Myocyte (in vitro differentiated cells): ENCODE results near the gene WNK1. TPM values are rescaled to one million over a fixed set of nuclear protein-coding genes. Genes with fewer than 3 reads are reported as not detected.
"Not testable (repeated sequence)": the region's sequence is repeated elsewhere in the genome, so short reads cannot be mapped to it uniquely, and the experiment has no call there.

Experiments used
- DNase-seq: peaks from one replicate; pipeline ENCODE4 v3.0.0-alpha.2; 2012; ENCODE audit warnings: low read depth
- total RNA-seq: library from RNA; depleted of rRNA; stranded (reverse); fragments of >200 nt; gene quantifications from 2 replicates; pipeline ENCODE4 v1.2.3, GENCODE V29; 2014

Gene WNK1
- total RNA-seq, 1 donor from 2014 or later: 104 TPM

DNA sequence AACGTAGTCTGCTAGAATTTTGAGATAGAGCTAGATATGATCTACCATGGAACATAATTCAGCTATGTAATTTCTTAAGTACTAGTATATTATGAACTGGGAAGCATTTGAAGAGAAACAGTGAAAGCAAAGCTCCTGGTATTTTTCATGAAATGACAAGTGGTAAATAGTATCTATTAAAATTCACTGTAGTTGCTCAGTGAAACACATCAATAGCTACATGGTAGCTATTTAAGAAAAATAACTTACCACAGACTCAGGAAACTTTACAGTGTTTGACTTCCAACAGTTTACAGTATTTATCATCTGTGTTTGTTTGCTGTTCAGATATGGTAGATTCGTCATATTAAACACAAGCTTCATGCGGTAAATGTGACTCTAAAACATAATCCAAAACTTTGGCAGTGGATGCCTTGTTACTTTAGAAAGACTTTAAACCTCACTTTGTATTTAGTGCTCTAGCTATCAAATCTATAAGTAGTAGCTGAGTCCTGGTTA lies 25.2 kb downstream of the WNK1 start:
- DNase-seq: no peak

DNA sequence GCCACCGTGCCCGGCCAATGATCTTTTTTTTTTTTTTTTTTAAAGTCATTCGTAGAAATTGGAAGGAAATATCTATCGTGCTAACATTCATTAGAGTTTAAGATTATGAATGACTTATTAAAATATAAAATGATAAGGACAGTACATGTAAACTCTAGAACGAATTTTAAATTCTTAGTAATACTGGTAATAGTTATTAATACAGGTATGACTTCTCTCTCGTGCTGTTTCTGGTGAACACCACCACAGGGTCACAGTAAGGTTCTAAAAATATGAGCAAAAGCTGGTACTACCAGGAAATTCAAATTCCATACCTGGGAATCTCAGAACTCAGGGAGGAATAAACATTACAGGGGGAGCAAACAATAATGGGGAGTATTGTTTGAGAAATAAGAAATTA lies 26.2 kb downstream of the WNK1 start:
- peak; percentile 10 for DNase-seq

DNA sequence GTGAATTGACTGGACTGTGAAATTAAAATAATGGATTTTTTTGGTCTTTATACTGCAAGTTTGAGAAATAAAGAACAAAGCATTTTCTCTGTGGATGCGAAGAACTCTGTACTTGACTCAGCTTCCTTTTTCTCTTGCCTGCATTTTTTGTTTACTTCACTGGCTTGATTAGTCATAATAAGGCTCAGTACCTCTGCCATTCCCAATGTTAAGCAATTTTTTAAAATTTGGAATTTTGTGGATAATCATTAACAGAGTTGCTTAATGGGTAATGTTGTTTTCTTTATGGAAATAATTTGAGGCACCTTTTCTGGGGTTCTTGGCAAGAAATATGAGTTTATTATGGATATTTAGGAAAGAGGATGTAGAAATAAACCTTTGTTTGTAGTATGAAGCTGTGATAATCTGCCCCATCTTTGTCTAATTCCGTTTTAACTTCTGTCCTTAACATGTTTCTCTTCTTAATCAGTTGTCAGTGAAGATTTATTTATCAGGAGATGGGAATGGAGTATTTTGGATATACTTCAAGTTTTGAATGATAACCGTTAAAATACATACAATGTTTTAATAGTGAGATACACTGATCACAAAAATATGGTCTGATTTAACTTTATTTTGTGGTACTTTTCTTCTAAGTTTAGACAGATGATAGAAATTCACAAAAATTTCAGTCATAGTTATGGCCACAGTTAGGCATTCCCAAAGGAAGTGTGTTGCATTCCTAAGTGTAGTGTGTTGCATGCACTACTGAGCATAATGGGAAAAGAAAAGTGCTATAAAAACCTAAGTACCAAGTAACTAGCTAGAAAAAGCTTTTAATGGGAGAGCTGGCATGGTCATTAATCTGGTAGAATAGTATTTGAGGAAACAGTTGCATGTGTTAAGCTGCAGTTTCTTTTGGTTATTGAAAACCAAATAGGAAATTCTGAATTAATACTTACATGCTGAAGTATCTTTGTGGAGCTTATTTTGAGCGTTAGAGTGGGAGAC lies 27.7 kb downstream of the WNK1 start:
- peak; percentile 43 for DNase-seq

- no peak for DNase-seq
Measured at GRCh38 chr12:780750-781379, 28.5 kb downstream of the WNK1 start.

DNA sequence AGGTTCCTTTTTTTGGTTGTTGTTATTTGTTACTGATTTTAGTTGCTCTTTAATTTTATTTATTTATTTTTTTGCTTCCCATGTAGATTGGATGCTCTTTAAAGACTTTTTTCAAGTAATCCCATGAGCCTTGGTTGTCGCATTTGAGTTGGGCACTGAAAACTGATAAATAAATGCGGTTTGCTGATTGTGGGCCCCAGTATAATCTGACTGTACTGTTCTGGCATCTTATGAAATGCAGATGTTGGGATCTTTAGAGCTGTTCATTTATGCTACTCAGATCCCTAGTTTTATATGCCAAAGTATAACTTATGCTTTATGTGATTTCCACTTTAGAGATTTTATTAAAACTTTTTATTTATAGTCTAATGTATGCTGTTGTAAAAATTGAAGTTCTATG lies 33.3 kb downstream of the WNK1 start:
- no peak for DNase-seq

- DNase-seq: no peak
Measured at GRCh38 chr12:788288-788687, 35.9 kb downstream of the WNK1 start.

DNA sequence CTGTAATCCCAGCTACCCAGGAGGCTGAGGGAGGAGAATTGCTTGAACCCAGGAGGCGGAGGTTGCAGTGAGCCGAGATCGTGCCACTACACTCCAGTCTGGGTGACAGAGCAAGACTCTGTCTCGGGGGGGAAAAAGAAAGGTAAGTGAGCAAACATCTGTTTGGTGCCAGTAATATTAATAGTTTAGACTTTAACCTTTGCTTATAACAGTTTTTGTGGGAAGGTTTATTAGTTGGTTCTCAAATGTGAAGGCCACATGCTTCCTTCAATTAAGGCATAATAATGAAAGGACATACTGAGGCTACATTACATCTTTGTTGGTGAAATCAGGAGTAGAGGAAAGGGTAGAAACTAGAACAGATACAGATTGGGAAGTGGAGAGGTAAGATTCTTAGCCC lies 36.4 kb downstream of the WNK1 start:
- not testable (repeated sequence) for DNase-seq

DNA sequence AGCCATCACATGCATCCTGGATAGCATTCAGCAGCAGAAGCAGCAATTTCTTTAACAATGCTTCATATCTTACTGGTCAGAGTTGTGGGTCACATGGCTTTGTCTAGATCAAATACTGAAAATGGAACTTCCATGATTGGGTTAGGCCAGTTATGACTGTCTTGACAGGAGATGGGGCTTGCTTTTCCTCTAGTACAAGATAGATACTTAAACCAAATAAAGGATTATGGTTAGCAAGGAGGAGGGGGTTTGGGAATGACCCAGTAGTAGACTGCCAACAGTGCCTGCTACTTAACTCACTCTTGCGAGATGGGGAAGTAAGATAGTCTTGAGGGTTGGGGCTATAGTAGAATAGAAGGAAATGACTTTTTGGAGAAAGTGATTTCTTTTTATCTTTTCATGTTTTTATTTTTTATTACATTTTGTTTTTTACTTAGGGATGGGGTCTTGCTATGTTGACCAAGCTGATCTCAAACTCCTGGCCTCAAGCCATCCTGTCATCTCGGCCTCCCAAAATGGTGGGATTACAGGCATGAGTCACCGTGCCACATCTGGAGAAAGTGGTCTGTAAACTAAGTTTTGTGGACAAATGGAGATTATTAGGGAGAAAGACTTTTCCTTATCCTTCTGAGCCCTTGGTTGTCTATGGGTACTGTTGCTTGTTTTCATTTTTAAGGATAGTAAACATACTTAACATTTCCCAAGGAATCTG lies 37.6 kb downstream of the WNK1 start:
- DNase-seq: no peak

DNA sequence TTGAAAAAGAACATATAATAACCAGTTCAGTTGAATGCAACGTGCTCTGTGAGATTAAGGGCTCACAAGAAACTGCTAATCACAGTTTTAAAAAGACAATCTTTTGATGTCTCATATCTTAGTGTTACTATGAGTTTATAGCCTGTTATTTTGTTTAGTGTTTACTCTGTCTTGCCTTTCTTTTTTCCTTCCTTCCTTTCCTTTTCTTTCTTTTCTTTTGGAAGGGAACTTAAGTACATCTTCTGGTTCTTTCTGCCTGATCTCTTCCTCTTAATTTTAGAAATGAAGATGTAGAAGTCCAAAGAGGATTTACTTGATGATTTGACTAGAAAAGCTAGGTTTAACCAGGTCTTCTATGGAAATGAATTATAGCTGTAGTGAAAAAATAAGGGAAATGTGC lies 38.2 kb downstream of the WNK1 start:
- no peak for DNase-seq

- no peak for DNase-seq
Measured at GRCh38 chr12:793037-793436, 40.7 kb downstream of the WNK1 start.

DNA sequence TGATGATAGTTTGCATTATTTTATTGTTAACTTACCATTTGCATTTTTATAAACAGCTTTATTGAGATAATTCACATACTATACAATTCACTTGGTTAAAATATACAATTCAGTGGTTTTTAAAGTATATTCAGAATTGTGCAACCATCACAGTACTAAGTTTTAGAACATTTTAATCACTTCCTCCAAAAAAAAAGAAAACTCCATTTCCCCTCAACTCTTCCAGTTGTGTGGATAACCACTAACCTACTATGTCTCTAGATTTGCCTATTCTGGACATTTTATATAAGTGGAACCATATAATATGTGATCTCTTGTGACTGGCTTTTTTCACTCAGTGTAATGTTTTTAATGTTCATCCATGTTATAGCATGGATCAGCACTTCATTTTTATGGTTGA lies 41.3 kb downstream of the WNK1 start:
- DNase-seq: no peak

- no peak for DNase-seq
Measured at GRCh38 chr12:795305-795704, 42.9 kb downstream of the WNK1 start.

- DNase-seq: peak; percentile 26
Measured at GRCh38 chr12:800401-800800, 48.0 kb downstream of the WNK1 start.

DNA sequence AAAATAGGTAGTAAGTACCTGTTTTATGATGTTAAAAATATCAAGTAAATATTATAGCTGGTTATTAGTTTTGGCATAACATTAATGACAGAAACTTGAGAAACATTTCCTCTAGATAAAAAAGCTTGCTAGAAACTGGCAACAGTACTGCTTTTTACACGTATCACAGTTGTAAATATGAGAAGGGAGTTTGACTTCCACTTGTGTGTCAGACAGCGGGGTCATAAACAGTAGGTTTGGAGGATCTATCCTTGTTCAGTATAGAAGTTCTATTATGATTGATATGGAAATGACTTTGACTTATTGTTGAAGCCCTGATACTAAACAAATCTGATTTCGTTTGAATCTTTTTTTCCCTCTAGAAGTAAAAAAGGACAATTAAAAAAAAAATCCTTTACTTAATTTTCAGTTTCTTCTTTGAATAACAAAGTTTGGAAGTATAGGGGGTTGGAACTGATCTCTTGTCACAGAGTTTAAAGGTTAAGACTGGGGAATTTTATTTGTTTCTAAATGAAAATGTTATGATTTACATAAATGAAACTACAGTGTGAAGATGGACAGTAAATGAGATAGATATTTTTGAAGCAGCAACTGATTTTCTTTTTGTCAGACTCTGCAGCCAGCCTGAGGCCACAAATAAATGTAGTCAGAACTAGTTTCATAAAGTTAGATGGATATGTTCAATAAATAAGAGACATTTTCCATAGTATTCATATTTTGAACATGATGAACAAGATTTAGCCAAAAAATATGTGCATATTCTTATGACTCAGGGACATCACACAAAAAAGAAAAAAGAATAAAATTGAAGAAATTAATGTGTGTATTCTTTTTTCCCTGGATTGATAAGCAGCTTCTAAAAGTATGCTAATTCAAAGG lies 50.1 kb downstream of the WNK1 start:
- no peak for DNase-seq

GRCh38 chr12:805022-805632 lies 52.7 kb downstream of the WNK1 start:
- no peak for DNase-seq

- DNase-seq: no peak
Measured at GRCh38 chr12:806200-806791, 53.9 kb downstream of the WNK1 start.

DNA sequence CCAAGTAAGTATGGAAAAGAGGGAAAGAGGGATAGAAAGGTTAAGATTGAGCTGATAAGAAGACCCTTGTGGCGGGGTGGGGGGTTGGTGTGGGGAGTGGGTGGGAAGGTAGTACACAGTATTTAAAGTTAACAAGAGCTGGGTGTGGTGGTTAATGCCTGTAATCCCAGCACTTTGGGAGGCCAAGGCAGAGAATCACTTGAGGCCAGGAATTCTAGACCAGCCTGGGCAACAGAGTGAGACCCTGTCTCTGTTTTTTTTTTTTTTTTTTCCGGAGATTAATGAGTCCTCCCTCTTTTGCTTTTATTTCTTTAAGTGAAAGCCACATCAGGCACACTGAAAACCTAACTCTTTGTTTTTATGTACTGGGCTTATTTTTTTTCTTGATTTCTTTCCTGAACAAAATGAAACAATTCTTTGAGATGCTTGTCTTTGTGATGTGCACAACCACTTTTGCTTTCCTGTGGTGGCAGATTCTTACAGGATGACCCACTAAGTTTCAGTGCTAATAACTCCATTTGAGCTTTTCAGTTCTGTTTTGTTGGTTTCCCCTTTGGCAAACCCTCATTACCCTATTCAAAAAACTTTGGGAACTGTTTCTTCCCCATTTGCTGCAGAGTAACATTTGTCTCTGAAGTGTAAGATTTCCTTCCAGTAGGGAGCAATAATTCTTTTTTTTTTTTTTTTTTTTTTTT lies 54.8 kb downstream of the WNK1 start:
- no peak for DNase-seq

DNA sequence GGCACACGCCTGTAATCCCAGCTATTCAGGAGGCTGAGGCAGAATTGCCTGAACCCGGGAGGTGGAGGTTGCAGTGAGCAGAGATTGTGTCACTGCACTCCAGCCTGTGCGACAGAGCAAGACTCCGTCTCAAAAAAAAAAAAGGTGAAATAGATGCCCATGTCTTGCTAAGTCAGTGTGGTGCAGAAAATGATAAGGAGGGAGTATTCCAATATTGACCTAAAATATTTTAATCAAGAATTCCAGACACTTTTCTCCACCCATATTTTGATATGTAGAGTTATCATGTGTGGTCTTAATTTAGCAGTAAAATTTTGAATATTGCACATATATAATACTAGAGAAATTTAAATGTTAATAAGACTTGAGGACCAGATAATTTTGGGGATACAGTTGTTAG lies 57.7 kb downstream of the WNK1 start:
- DNase-seq: no peak

DNA sequence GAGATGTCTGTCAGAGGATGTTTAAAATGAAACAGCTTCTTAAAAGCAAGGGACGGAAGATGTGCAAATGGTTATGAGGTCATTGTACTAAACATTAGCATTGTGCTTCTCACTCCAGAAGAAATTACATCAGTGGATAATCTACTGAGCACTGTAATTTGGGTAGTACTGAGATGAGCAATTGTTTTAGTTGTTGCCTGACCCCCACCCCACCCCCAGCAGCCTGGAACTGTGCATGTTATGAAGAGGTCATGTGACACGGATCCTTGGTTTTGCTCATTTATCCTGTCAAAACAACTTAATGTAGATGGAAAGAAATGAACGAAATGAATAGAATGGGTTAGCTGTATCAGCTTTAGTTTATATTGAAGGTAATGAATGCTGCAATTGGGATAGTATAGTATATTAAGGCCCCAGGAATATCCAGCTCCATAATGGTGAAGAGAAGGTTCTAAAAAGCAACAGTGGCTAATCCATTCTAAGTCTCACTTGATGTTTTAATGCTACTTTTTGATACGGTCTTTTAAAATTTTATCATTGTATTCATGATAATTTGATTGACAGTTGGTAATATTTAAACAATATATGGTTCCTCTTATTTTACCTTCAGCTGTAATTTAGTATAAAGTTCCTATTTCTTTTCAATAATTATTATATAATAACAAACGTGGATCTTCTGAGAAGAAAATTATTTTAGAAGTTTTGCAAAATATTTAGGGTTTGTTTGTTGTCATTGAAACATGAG lies 58.5 kb downstream of the WNK1 start:
- DNase-seq: no peak
